HG03064 (cell line): Measurements from ENCODE around the gene AP2M1.
"Not testable (repeated sequence)": the region's sequence is repeated elsewhere in the genome, so short reads cannot be mapped to it uniquely, and the experiment has no call there.

Source experiments
- ATAC-seq: cut with Tn5 transposase; IDR thresholded peaks from one replicate; pipeline ENCODE4 v1.9.1; 2021; ENCODE audit warnings: low read depth; ENCODE audit not compliant: unreplicated experiment

The AP2M1 gene

DNA sequence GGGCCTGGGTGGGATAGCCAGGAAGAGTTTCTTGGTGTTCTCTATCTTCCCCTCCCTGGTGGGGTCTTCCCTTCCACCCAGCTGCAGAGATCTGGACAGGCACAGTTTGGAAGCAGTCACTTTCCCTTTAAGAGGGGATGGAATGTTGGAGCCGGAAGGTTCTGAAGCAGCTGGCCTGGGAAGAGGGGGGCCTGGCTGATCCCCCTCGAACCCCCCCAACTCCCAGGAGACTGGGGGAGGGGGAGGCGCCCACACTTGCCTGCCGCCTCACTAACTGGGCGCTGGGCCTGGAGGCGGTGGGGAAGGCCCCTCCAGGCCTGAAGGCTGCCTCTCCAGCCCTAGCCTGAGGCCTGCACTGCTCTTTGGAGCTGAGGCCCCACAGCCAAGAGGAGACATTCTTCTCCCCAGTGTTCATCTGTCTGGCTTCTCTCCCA lies 18.1 kb upstream of the AP2M1 start:
- no peak for ATAC-seq

GRCh38 chr3:184157206-184157605 lies 17.4 kb upstream of the AP2M1 start:
- no peak for ATAC-seq

- ATAC-seq = no peak
Measured at GRCh38 chr3:184158404-184158803, 16.3 kb upstream of the AP2M1 start.

- no peak for ATAC-seq
Measured at GRCh38 chr3:184160456-184160855, 14.2 kb upstream of the AP2M1 start.

- ATAC-seq = not testable (repeated sequence)
Measured at GRCh38 chr3:184162571-184163070, 12.0 kb upstream of the AP2M1 start.

DNA sequence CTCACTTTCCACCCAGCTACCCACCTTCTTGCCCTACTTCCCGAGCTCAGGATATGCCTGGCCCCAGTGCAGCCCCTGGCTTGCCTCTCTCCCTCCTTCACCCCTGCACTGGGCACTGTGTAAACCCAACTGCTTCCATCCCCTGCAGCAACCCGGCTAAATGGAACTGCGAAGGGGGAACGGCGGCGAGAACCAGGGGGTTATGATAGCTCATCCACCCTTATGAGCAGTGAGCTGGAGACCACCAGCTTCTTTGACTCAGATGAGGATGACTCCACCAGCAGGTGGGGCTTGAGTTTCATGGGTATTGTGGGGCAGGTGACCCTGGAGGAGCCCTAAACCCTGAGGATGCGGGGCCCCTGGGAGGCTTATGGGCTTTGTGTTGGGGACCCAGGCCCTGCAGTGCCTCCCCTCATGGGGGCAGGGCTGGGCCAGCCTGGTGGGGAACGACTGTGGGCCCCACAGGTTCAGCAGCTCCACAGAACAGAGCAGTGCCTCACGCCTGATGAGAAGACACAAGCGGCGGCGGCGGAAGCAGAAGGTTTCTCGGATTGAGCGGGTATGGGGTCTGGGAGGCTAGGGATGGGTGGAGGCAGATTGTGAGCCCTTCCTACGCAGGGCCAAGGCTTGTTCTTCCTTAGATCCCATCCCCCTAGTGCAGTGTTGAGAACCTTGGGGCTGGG lies 9.9 kb upstream of the AP2M1 start:
- no peak for ATAC-seq

GRCh38 chr3:184165543-184165942 lies 9.1 kb upstream of the AP2M1 start:
- ATAC-seq = no peak

GRCh38 chr3:184166671-184167070 lies 8.0 kb upstream of the AP2M1 start:
- no peak for ATAC-seq

DNA sequence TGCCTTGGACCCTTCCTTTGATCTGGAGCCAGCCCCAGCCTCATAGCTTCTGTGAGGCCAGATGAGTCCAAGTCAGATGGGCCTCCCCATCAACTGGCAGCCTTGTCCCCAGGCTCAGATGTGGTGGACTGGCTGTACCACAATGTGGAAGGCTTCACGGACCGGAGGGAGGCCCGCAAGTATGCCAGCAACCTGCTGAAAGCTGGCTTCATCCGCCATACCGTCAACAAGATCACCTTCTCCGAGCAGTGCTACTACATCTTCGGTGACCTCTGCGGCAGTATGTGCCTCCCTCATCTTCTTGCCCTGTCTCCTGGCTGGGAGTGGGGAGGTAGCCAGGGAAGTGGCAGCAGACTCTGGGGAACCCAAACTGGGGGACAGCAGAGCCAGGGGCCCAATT lies 6.9 kb upstream of the AP2M1 start:
- ATAC-seq = no peak

GRCh38 chr3:184168363-184169120 lies 6.1 kb upstream of the AP2M1 start:
- no peak for ATAC-seq

- ATAC-seq = no peak
Measured at GRCh38 chr3:184169896-184170875, 4.5 kb upstream of the AP2M1 start.

DNA sequence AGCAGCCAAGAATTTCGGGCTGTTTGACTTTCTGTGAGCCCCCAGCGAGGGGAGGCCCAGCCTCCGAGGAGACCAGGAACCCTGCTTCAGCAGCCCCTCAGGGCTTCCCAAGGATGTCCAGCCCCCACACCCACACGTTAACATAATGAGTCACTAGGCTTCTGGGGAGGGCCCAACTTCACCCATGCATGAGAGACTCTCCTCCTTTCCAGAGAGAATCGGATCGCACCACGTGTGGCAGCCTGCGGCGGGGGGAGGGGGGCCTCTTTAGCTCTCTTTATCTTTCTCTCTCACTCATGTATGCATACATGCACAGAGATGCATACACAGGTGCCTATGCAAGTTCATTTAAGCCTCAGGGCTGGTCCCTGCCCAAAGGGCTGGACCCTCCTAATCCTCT lies 3.1 kb upstream of the AP2M1 start:
- no peak for ATAC-seq

- ATAC-seq = no peak
Measured at GRCh38 chr3:184172681-184173373, 1.8 kb upstream of the AP2M1 start.

GRCh38 chr3:184173374-184173722 lies 1.3 kb upstream of the AP2M1 start:
- no peak for ATAC-seq

- ATAC-seq = no peak
Measured at GRCh38 chr3:184174284-184174645, 390 bp upstream of the AP2M1 start.

GRCh38 chr3:184175506-184175905 lies 851 bp downstream of the AP2M1 start:
- no peak for ATAC-seq

- ATAC-seq = no peak
Measured at GRCh38 chr3:184175981-184176376, 1.3 kb downstream of the AP2M1 start.

DNA sequence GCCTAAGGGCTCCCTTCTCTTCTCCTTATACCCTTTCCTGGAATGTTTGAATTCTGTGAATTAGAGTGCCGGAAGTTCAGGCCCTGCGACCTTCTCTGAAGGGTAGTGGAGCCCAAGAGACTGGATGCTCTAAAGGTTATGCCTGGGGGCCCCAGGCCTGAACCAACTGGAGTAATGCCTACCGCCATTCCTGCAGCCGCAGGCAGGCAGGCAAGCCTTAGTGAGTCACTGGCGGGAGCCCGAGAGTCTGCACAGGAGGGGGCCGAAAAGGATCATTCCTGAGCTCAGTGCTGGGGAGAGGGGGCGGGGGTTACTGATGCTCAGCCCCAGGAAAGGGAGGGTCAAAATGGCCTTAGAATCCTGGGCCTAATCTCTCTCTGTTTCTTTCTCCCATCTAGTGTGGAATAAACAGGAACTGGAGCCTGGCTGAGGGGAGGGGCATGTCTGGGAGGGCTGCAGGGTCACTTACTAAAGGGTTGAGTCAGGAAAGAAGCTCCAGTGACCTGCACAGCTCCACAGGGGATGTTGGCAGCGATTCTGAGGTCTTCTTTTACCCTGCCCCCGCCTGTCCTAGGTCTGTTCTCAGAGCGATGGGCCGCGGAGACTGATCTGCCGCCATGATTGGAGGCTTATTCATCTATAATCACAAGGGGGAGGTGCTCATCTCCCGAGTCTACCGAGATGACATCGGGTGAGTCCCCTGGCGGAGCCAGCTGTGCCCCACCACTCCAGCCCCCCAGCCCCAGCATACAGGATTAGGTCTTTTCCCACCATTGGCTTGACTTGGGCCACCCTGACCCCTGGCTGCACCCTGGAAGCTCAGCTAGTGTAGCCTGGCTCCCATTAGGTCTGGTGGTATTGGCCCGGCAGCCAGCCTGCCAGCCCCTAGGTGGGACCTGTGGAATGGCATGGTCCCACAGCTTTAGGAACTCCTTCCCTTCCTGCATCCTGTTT lies 2.0 kb downstream of the AP2M1 start:
- ATAC-seq = no peak

- ATAC-seq = no peak
Measured at GRCh38 chr3:184177331-184177731, 2.7 kb downstream of the AP2M1 start.
